ENCODE measurements around the gene PDE11A. TPM values are rescaled to one million over a fixed set of nuclear protein-coding genes. Genes with fewer than 3 reads are reported as not detected.

Gene PDE11A
- total and polyA plus RNA-seq, 3 donors from 2014 or later, result 2.2 to 7.8 (median 3.3) TPM

DNA sequence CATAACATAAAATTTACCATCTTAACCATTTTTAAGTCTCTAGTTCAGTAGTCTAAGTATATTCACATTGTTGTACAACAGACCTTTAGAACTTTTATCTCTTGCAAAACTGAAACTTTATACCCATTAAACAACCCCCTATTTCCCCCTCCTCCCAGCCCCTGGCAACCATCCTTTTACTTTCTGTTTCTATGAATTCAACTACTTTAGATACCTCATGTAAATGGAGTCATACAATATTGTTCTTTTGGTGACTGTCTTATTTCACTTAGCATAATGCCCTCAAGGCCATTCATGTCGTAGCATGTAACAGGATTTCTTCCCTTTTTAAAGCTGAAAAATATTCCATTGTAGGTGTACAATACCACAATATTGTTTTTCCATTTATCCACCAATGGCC is 129.8 kb downstream of the PDE11A start:
- TF ChIP-seq CTCF (IDR thresholded peaks at IDR 0.05) (no peak), POLR2A (IDR thresholded peaks at IDR 0.05) (no peak)
- H3K27me3 ChIP-seq, result no peaks in the 10 kb centered on the region
- H3K4me1 ChIP-seq, result no peaks in the 10 kb centered on the region
- intact Hi-C loops (cut with DNase I; ENCODE audit: low total_unique reads), result no loop called here
- no peak overlapping the region for H3K27ac ChIP-seq
- no peaks in the 10 kb centered on the region for H3K36me3 ChIP-seq (ENCODE audit: low read depth, missing control alignments)
- no peaks in the 10 kb centered on the region for H3K9me3 ChIP-seq
- WGBS, 2 donors, result 47 to 48% methylated on average over 1 of the region's 1 CpG
- no peak for DNase-seq
- no peak overlapping the region for H3K4me3 ChIP-seq

GRCh38 chr2:177939211-177939610 is 133.4 kb downstream of the PDE11A start:
- no peaks in the 10 kb centered on the region for H3K4me1 ChIP-seq
- H3K27ac ChIP-seq, result no peak overlapping the region
- DNase-seq, result no peak
- no peaks in the 10 kb centered on the region for H3K36me3 ChIP-seq (ENCODE audit: low read depth, missing control alignments)
- no peak overlapping the region for H3K4me3 ChIP-seq
- no peak for TF ChIP-seq CTCF (IDR thresholded peaks at IDR 0.05)
- TF ChIP-seq POLR2A (IDR thresholded peaks at IDR 0.05), result no peak
- H3K27me3 ChIP-seq, result no peaks in the 10 kb centered on the region
- no peaks in the 10 kb centered on the region for H3K9me3 ChIP-seq
- intact Hi-C loops (cut with DNase I; ENCODE audit: low total_unique reads), result no loop called here
- 90 to 93% methylated on average over 2 of the region's 2 CpGs for WGBS, 2 donors

- Histone ChIP-seq H3K4me3 (no peak overlapping the region), H3K27me3 (no peaks in the 10 kb centered on the region), H3K9me3 (no peaks in the 10 kb centered on the region), H3K36me3 (ENCODE audit: low read depth, missing control alignments) (no peaks in the 10 kb centered on the region), H3K4me1 (no peaks in the 10 kb centered on the region), H3K27ac (no peak overlapping the region)
- WGBS, 2 donors, result 83 to 88% methylated on average over 4 of the region's 4 CpGs
- intact Hi-C loops (cut with DNase I; ENCODE audit: low total_unique reads), result no loop called here
- no peak for DNase-seq
- TF ChIP-seq CTCF (IDR thresholded peaks at IDR 0.05), result no peak
- TF ChIP-seq POLR2A (IDR thresholded peaks at IDR 0.05), result no peak
Measured at GRCh38 chr2:177930916-177931315, 141.7 kb downstream of the PDE11A start.

GRCh38 chr2:177929662-177930522 is 142.7 kb downstream of the PDE11A start:
- DNase-seq, result no peak
- intact Hi-C loops (cut with DNase I; ENCODE audit: low total_unique reads), result no loop called here
- no peaks in the 10 kb centered on the region for H3K27me3 ChIP-seq
- H3K36me3 ChIP-seq (ENCODE audit: low read depth, missing control alignments), result no peaks in the 10 kb centered on the region
- WGBS, 2 donors, result 42 to 62% methylated on average over 2 of the region's 2 CpGs
- H3K9me3 ChIP-seq, result no peaks in the 10 kb centered on the region
- H3K4me1 ChIP-seq, result no peaks in the 10 kb centered on the region
- H3K4me3 ChIP-seq, result no peak overlapping the region
- no peak overlapping the region for H3K27ac ChIP-seq
- no peak for TF ChIP-seq CTCF (IDR thresholded peaks at IDR 0.05)
- no peak for TF ChIP-seq POLR2A (IDR thresholded peaks at IDR 0.05)

GRCh38 chr2:177923323-177923722 is 149.3 kb downstream of the PDE11A start:
- H3K9me3 ChIP-seq, result no peaks in the 10 kb centered on the region
- no peak for DNase-seq
- H3K4me3 ChIP-seq, result no peak overlapping the region
- 75 to 87% methylated on average over 2 of the region's 2 CpGs for WGBS, 2 donors
- no peaks in the 10 kb centered on the region for H3K36me3 ChIP-seq (ENCODE audit: low read depth, missing control alignments)
- TF ChIP-seq CTCF (IDR thresholded peaks at IDR 0.05), result no peak
- no peak for TF ChIP-seq POLR2A (IDR thresholded peaks at IDR 0.05)
- H3K27me3 ChIP-seq, result no peaks in the 10 kb centered on the region
- H3K27ac ChIP-seq, result no peak overlapping the region
- intact Hi-C loops (cut with DNase I; ENCODE audit: low total_unique reads), result no loop called here
- no peaks in the 10 kb centered on the region for H3K4me1 ChIP-seq
